Mammary epithelial cell (primary cell): ENCODE data around the gene PPP1R16B.

Experiments used
- EZH2 ChIP-seq: IDR thresholded peaks from 2 replicates; pipeline ENCODE4 v1.6.1; 2012; ENCODE audit warnings: low read length, inconsistent platforms, borderline replicate concordance
- TF ChIP-seq, protein P1 (sequence below), 2 donors: IDR thresholded peaks in 1 of 2; conservative IDR thresholded peaks in 1 of 2; 2 replicates each; pipeline ENCODE4 v1.5.1; 2011 to 2012; ENCODE audit warnings: inconsistent platforms in 2 of 2, low read length in 2 of 2, mild to moderate bottlenecking in 2 of 2, control low read depth in 1 of 2, low read depth in 1 of 2; ENCODE audit not compliant: insufficient read depth in 1 of 2; ENCODE audit errors: extremely low read depth in 1 of 2

DNA sequence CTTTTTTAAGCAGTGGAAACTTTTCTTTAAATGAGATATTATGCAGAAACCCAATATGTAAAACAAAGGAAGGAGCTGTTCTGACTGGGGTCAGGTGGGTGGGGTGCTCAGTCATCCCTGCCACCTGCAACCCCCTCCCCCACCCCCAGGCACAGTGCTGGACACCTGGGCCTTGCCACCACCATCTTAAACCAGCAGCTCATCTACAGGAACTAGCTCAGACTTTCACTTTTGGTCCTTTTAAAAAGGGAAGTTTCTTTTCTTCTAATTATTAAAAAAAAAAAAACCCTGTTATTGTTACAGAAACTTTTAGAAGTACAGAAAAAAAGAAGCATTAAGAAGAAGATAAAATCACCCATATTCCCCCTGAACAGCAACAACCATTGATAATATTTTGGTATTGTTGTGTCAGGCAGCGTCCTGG lies 37.1 kb downstream of the PPP1R16B start:
- TF ChIP-seq EZH2: no peak
- TF ChIP-seq, protein P1, sequence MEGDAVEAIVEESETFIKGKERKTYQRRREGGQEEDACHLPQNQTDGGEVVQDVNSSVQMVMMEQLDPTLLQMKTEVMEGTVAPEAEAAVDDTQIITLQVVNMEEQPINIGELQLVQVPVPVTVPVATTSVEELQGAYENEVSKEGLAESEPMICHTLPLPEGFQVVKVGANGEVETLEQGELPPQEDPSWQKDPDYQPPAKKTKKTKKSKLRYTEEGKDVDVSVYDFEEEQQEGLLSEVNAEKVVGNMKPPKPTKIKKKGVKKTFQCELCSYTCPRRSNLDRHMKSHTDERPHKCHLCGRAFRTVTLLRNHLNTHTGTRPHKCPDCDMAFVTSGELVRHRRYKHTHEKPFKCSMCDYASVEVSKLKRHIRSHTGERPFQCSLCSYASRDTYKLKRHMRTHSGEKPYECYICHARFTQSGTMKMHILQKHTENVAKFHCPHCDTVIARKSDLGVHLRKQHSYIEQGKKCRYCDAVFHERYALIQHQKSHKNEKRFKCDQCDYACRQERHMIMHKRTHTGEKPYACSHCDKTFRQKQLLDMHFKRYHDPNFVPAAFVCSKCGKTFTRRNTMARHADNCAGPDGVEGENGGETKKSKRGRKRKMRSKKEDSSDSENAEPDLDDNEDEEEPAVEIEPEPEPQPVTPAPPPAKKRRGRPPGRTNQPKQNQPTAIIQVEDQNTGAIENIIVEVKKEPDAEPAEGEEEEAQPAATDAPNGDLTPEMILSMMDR (conservative IDR thresholded peaks at IDR 0.05 in 1 of 2, IDR thresholded peaks at IDR 0.05 in 1 of 2; ENCODE audit: extremely low read depth in 1 of 2, insufficient read depth in 1 of 2, low read depth in 1 of 2, low read length in 2 of 2): no peak
